RPMI7951 (cell line): ENCODE data around the gene PRKCZ. TPM values are rescaled to one million over a fixed set of nuclear protein-coding genes. Genes with fewer than 3 reads are reported as not detected.

ENCODE experiments used
- DNase-seq: peaks from one replicate; pipeline ENCODE4 v3.0.0-alpha.2; 2012; ENCODE audit warnings: low read depth
- total RNA-seq: library from RNA; depleted of rRNA; stranded (reverse); fragments of >200 nt; shearing (Covaris generic); gene quantifications from 2 replicates; pipeline ENCODE4 v1.2.3, GENCODE V29; 2014

Gene PRKCZ
- total RNA-seq, 1 experiment from 2014 or later: 2.3 TPM

DNA sequence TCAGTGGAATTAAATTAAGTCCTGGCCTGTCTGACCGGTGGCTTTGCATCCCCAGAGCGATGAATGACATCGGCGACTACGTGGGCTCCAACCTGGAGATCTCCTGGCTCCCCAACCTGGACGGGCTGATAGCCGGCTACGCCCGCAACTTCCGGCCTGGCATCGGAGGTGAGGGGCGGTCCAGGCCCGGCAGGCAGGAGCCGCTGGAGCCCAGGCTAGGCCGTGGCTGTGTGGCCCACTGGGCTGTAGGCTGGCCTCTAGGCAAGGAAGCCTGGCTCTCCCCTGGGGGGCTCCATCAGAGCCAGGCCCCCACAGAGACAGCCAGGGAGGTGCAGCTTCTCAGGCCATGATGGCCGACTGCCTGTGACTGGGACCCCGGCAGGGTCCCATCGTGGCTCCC lies 25.3 kb upstream of the PRKCZ start:
- no peak for DNase-seq

DNA sequence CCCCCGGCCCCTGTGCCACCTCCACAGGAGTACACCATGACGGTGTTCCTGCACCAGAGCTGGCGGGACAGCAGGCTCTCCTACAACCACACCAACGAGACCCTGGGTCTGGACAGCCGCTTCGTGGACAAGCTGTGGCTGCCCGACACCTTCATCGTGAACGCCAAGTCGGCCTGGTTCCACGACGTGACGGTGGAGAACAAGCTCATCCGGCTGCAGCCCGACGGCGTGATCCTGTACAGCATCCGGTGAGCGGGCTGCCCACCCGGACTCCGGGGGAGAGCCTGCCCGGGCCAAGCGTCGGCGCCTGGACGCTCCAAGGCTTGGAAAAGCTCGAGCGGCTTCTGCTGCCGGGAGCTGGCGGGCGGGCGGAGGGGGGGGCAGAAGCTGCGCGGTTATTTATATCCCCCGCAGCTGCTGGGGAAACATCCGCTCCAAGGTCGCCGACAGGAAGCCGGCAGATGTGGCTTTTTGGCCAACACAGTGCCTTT lies 24.7 kb upstream of the PRKCZ start:
- DNase-seq: peak; percentile 24

DNA sequence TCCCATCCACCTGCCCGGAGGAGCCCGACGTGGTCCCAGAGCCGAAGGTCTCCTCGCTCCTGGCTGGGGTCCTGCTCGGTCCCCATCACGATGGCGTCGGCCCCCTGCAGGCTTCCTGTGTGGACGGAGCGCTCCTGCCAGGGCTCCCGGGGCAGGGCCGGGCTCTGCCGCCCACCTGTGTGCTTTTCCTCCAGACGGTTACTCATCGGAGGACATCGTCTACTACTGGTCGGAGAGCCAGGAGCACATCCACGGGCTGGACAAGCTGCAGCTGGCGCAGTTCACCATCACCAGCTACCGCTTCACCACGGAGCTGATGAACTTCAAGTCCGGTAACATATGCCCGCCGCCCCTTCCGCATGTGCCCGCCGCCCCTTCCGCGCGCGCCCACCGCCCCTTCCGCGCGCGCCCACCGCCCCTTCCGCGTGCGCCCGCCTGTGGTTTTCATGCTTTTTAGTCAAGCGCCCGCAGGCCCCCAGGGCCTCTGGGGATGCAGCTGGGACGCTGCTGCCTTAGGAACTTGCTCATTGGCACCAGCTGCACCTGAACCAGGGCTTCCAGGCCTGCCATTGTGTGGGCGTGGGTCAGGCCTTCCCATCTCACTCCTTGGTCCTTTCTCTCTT lies 22.1 kb upstream of the PRKCZ start:
- no peak for DNase-seq

DNA sequence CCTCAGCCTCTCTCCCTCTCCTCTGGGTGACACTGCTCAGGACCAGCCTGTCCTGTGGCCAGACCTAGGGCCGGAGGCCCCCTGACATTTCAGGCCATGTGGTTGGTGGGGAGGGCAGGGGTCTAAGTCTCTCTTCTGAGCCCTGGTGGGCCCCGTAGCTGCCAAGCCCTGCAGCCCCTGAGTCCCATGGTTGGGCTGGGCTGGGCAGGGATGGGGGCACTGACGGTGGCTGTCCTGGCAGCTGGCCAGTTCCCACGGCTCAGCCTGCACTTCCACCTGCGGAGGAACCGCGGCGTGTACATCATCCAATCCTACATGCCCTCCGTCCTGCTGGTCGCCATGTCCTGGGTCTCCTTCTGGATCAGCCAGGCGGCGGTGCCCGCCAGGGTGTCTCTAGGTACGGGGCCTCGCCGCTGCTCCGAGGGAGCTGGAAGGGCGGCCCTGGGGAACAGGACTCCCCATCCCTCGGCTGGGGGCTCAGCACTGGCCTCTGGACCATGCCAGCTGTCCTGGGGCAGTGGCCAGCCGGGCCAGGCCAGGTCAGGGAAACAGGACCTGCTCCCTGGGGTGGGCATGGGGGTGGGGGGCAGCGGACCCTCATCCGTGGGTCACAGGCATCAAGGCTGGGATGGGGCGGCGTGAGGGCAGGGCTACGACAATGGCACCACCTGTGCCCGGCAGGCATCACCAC lies 21.2 kb upstream of the PRKCZ start:
- no peak for DNase-seq

DNA sequence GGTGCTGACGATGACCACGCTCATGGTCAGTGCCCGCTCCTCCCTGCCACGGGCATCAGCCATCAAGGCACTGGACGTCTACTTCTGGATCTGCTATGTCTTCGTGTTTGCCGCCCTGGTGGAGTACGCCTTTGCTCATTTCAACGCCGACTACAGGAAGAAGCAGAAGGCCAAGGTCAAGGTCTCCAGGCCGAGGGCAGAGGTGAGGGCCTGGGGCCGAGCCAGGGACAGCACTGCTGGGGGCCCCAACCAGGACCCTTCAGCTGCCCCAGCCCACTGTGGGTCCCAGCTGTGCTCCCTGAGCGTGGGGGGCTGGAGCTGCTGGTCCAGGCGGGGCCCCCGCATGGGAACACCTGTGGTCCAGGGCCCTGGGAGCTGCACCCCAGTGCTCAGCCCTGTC lies 20.6 kb upstream of the PRKCZ start:
- no peak for DNase-seq

DNA sequence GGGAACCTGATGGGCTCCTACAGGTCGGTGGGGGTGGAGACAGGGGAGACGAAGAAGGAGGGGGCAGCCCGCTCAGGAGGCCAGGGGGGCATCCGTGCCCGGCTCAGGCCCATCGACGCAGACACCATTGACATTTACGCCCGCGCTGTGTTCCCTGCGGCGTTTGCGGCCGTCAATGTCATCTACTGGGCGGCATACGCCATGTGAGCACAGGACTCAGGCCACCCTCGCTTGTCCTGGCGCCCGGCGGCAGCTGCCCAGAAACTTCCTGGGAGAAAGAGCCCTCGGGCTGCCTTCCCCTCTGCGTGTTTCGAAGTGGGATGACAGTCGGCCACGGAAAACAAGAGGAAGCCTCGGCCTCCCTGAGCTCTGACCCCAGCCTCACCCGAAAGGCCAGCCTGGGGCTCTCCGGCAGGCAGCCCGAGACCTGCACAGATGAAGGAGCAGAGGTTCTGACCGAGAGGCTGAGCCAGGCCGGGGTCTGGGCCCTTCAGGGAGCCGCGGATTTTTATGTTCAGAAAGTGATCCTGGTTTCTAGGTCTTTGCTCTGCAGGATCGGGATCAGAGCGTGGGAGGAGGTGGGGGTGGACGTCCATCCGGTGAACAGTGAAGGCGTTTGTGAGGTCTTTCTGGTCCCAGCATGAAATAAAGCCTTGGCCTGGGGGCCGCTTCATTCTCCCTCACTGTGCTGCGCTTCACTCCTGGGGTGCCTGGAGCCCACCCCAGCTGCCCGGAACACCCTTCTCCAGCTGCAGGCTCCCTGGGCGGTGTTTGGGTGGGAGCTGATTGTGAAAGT lies 19.9 kb upstream of the PRKCZ start:
- no peak for DNase-seq

DNA sequence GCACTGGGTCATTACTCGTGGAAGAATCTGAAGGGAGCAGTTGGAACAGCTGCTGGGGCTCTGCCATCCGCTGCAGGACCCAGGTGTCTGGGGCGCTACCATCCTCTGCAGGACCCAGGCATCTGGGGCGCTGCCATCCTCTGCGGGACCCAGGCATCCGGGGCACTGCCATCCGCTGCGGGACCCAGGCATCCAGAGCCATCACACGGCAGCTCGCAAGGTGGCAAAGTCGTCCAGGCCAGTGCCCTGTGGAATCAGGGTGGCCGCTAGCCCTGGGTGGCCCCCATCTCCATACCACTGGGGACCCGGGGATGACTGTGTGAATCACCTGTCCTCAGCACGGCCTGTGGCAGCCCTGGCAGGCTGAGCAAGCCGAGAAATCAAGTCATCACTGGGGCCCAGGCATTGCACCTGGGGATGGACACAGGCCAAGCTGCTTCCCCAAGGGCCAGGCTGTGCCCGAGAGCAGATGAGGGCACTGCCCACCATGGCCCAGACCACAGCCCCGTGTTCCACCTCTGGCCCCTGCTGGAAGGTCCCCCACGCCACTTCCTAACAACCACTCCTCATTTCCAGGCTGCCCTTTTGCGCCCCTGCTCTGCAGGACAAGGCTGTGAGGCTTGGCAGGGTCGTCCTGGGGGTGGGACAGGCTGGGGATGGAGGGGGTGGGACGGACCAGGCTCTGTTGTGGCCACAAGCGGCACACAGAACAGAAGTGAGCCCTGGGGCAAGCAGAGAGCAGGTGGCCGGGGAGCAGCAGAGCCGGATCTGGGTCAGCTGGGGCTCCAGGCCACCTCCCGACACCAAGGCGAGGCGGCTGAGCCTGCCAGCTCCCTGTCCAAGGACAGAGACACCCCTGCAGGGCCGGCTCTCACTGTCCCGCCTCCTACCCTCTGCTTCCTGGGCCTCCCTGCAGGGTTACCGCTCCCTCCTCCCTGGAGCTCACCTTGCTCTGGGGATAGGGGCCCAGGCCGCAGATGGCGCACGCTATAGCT lies 18.4 kb upstream of the PRKCZ start:
- no peak for DNase-seq

DNA sequence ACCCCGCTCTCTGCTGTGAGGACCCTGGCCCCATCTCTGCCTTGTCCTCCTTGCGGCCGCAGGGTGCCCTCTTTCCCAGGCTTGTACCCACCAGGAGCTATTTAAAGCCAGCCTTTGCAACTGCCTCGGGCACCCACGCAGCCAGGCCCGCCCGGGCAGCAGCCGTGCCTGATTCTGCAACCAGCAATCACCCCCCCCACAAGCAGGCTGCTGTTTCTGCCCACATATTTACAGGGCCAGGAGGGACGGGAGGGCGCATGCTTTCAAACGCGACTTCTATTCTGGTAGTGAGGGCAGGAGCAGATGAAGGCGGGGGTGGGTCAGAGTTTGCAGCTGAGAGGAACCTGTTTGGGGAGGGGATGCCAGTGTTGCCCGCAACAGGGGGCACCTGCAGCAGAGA lies 17.5 kb upstream of the PRKCZ start:
- no peak for DNase-seq

DNA sequence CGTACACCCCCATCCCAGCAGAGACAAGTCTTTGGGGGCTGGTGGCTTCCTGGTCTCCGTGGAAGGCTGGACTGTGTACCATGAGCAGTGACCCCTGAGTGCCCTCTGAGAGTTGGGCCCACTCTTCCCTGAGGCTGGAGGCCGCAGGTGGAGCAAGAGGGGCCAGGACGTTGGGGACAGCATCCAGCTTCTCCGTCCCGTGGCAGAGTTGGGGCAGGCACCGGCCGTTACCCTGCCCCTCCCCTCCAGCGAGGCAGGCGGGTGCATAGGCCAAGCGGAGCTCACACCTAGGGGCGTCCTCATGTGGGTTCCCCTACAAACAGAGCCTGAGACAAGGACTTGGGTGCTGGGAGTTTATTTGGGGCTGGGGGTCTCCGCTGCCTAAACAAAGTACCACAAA lies 17.0 kb upstream of the PRKCZ start:
- DNase-seq: no peak

DNA sequence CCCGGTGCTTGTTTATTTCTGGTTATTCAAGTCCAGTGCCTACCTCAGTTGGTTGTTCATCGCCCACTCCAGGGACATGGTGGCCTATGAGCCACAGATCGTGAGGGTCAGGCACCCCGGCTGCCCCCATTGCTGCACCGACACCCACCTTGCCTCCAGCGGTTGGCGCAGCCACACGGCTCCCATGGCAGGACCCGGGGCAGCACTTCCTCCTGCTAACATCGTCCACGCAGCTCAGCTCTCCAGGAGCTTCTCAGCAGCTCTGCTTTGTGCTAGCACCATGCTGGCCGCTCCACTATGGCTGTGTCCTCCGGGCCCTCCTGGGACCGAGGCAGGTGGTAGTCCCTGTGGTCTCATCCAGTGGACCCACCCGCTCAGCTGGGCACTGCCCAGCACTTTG lies 13.9 kb upstream of the PRKCZ start:
- DNase-seq: no peak

DNA sequence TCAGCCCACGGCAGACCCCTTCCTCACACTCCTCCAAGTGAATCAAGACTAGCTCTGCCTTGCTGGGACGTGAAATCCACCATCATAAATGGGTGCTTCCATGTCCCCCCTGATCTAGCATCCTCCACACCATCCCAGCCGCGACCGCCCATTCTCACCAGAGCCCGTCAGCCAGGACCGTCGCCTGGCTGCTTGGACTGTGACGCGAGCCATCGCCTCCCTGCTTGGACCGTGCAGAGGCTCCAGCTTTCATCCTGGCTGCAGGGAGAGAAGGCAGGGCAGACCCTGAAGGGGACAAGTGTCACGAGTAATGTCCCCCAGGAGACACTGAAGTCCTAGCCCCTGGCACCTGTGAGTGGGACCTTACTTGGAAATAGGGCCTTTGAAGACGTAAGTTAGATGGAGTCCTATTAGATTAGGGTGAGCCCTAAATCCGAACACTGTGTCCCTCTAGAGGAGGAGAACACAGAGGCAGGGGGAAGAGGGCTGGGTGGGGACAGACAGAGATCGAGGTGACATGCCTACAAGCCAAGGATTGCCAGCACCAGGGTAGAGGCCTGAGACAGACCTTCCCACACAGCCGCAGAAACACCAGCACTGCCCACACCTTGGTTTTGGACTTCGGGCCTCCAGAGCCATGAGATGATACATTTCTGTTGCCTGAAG lies 12.8 kb upstream of the PRKCZ start:
- no peak for DNase-seq

DNA sequence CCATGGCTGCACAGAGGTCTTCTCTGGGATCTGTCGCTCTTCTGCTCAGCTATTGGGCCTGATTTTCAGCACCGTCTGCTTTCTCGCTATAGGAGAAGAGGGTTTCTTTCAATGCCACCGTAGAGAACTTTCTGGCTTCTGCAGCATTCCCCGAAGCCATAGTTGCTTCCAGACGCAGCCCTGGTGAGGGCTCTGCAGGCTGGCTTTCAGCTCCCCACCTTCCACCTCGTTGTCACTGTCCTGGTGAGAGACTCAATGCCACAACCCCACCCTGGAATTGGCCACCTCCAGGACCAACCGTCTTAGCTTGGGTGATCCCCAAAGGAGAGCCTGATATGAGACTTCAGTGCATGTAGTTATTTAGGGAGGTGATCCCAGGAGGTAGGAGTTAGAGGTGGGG lies 12.0 kb upstream of the PRKCZ start:
- DNase-seq: no peak

DNA sequence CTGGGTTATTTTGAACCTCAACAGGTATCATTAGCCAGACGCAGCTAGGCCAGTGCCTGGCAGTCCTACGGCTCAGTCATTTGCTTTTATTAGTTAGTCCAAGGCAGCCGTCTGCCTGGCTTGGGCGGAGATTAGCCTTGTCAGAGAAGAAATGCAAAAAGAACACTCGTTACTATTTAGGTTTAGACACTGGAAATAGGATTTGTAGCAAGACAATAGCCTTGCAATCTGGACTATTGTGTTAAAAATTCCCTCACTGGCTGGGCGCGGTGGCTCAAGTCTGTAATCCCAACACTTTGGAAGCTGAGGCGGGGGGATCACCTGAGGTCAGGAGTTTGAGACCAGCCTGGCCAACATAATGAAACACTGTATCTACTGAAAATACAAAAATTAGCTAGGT lies 11.0 kb upstream of the PRKCZ start:
- no peak for DNase-seq

DNA sequence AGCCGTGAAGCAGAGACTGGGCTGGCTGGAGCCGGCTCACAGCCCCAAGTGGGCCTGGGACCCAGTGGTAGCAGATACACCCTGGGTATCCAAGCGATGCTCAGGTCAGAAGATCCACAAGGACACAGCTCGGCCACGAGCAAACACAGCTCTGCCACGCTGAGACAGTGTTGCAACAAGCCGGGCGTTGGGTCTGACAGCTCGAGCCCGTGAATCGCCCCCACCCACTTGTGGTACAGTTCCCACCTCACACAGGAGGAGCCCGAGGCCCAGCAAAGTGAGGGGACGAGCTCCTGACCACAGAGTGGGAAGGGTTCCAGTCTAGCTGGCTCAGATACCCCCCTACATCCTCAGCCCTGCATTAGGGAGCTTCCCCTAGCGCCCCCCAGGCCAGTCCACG lies 8.9 kb upstream of the PRKCZ start:
- no peak for DNase-seq

DNA sequence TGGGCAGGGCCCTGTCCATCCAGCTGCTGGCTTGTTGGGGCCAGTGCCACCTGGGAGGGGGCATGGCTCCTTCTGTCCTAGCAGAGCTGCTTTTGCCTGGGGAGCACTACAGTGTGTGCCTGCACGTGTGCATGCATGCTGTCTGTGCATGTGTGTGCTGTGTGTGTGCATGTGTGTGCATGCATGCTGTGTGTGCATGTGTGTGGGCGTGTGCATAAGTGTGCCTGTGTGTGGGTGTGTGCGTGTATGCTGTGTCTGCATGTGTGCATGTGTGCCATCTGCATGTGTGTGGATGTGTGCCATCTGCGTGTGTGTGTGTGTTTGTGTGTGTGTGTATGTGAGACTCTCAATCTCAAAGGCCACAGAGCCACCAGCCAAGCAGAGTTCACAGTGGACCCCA lies 8.3 kb upstream of the PRKCZ start:
- no peak for DNase-seq

DNA sequence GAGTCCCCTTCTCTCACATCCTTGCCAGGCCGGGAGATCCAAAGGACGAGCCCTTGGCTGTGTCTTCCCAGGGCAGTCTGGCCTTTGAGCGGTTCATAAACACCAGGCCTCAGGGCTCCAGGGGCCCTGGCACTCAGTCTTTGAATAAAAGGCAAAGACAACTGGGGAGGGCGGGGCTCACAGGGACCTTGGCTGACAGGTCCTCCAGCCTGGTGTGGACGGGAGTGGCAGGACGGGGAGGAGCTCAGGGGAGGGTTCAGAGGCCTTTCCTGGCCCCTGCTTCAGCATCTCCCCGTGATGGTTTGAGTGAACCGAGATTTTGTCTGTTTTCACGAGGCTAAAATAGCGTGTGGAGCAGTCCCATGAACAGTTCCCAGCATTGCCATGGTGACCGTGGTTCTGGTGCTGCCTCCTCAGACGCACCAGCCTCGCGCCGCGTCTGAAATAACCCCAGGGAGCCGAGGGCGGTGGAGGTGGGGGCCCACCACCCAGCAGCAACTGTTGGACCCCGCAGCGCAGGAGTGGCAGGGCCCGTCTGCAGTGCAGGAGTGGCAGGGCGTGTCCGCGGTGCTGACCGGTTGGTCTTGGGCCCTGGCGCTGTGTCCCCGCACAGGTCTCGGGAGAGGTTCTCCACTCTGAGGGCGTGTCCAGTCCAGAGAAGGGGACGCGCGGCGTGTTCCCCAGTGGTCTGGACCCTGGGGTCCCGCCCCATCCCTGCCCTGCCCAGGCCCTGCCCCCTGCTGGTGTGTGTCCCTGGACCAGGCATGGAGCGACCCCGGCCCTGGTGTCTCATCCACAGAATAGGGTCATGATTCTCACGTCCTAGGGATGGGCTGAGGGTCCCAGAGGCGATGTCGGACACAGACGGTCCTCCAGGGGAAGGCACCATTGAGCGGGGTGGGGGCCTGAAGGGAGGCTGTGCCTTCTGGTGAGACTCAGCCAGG lies 7.1 kb upstream of the PRKCZ start:
- no peak for DNase-seq

DNA sequence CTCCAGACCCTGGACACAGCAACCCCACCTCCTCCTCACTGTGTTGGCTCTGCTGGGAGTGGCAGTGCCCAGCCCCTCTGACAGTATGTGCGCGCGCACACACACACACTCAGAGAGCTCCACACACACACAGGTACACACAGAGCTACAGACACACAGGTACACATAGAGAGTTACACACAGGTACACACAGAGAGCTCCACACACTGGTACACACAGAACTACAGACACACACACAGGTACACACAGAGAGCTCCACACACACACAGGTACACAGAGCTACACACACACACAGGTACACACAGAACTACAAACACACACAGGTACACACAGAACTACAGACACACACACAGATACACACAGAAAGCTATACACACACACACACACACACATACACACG lies 6.3 kb upstream of the PRKCZ start:
- no peak for DNase-seq

DNA sequence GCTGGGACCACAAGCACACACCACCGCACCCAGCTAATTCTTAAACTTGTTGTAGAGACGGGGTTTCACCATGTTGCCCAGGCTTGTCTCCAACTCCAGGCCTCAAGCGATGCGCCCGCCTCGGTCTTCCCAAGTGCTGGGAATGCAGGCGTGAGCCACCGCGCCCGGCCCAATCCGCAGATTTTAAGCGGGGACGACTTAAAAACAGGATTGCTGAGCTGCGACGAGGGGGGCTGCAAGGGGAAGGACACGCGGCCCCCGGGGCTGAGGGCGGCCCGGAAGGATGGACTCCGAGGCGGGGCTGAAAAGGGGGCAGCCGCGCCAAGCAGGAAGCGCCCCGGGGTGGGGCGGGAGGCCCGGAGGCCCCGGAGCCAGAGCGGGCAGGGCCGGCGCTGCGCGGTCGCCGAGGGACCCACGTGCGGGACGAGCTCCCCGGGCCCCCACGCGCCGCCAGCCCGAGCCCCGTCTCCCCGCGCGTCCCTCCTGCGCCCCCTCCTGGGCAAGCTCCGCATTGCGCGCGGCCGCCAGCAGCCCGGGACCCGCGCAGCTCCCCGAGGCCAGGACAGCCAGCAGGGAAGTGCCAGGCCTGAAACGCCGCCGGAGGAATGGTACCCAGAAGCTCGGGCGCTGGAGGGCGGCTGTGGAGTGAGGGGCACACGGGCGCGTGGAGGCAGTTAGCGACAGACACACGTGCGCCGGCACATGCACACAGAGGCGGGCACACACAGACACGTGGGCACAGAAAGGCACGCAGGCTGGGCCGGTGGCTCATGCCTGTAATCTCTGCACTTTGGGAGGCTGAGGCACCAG lies 5.5 kb upstream of the PRKCZ start:
- peak; percentile 35 for DNase-seq
